T-helper 2 cell treated with Interferon-gamma antibody and Interleukin-4, amounts not matched to agents 100 ng/mL and 5 ng/mL, for 36 hours (primary cell): ENCODE results near the gene ZNF292. TPM values are rescaled to one million over a fixed set of nuclear protein-coding genes. Genes with fewer than 3 reads are reported as not detected.

Source experiments
- intact Hi-C: fragments of 100-400 bp; cut with micrococcal nuclease; formaldehyde crosslinking; loops from one replicate; pipeline ENCODE4 v1.15.1; 2023
- total RNA-seq: library from RNA; stranded (reverse); gene quantifications from 2 replicates; pipeline ENCODE4 v1.2.3, GENCODE V29; 2022

Gene ZNF292
- total RNA-seq = 48.2 and 50.9 TPM in 2 replicates

DNA sequence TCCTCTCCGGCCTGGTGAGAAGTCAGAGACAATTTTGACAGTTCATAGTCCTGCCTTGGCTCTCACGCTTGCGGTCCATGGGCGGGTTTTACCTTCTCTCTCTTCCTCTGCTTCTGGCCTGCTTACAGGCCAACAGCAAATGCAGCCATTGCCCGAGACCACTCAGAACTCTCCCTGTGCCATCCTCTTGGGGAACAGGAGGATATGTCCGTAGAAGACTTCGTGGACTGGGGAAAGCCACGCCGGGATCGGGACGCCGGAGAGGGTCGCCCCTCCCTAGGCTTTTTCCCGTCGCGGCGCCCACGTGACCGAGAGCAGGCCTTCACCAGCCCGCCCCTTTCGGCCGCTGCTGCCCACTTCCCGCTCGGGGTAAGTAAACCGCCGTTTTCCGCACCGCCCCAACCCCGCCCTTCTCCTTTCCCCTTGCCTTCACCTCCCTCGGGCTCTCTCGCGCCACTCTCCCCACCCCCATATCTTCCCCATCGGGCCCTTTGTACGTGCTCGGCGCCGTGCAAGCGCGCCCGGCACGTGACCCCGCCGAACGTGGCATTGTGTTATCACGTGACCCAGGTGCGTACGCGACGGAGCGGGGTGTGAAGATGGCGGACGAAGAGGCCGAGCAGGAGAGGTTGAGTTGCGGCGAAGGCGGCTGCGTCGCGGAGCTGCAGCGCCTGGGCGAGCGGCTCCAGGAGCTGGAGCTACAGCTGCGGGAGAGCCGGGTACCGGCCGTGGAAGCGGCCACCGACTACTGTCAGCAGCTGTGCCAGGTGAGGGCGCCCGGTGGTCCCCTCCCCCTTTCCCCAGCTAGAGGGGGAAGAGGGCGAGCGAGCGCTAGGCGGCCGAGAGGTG, at the start of gene ZNF292:
ZNF292 (plus strand) TSS at position 573 of the 849 bp plus-strand sequence; CDS start at position 600, 27 bp downstream.
- intact Hi-C loops = loop anchor here (1.0 to 5.0 kb wide), 11 partner anchors 16 to 1926 kb away; partner anchors contain the start of genes AKIRIN2, CFAP206, ORC3 and PNRC1

DNA sequence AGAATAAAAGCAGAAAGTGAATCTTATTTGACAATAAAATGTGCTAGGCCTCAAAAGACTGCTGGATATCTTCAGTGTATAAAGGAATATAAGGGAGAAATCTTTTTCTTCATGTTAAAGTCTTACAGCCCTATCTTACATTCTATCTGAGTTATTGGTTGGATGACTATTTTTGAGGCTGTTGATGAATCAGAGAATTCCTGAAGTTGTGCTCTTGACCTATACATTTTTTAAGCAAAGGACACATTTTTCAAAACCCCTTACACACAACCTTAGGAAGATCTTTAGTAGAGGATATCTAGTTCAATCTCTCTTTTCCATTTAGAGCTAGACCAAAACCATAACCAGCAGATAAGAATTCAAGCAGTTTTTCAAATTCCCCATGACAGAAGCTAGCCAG, 49.5 kb upstream of the ZNF292 start:
- intact Hi-C loops = no loop called here

DNA sequence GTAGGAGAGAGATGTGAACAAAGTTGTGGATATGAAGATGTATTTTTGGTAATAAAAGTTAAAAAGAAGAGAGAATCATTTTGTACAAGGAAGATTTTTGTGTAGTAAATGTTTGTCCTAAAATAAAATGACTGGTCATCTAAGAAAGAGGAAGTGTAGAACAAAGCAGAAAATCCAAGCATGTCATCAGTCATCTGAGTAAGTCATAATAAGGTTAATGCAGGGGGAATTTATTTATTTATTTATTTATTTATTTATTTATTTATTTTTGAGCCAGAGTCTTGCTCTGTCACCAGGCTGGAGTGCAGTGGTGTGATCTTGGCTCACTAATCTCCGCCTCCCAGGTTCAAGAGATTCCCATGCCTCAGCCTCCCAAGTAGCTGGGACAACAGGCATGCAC, 44.7 kb upstream of the ZNF292 start:
- intact Hi-C loops = no loop called here

DNA sequence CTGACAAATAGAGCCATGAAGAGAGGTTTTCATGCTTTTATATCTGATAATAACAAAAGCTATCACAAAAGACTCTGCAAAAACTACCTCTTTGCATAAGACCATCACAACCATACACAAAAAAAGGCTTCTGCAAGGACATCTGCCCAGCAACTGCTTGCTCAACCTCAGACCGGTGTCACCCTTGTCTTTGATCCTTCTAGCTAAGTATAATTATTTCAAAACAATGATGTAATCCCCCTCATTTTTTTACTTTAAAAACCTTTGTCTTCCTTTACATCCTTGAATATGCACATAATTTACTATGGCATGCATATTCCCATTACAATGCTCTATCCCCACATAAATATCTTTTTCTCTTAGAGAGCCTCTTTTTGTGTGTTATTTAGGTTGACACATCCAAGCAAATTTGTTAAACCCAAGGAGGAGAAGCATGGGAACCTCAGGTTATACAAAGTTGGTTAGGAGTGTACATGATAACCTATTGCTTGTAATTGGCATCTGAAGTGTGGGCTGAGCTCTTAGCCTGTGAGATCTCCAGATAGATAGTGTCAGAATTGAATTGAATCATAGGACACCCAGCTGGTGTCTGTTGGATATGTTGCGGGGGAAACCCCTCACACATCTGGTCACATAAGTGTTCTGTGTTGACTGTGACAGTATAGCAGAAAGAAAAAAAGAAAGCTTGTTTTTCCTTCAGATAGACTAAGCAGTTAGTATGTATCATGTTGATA, 39.8 kb upstream of the ZNF292 start:
- intact Hi-C loops = no loop called here

DNA sequence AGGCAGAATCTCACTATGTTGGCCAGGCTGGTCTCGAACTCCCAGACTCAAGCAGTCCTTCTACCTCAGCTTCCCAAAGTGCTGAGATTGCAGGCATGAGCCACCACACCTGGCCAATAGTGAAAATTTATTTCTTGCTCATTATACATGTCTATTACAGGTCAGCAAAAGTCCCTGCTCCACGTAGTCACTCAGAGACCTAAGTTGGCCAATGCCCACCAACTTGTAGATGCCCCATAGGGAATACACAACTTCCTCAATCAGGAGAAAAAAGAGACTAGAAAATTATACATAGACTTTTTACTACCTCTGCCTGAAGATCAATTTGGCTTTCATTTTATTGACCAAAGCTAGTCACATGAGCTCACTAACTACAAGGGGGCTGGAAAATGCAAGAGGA, 38.4 kb upstream of the ZNF292 start:
- intact Hi-C loops = no loop called here

DNA sequence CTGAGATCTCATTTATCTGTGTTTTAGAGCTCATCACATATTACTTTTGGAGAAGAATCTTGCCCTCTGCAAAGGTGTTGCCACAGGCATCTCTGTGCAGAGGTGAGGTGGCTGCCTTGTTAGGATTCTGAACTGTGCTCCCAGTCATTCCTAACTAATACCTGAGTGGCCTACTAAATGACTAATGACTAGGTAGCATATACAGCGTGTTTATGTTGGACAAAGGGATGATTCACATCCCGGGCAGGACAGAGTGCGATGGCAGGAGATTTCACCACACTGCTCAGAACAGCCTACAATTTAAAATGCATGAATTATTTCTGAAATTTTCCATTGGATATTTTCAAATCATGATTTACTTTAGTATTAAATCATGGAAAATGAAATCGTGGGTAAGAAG, 37.3 kb upstream of the ZNF292 start:
- intact Hi-C loops = no loop called here

DNA sequence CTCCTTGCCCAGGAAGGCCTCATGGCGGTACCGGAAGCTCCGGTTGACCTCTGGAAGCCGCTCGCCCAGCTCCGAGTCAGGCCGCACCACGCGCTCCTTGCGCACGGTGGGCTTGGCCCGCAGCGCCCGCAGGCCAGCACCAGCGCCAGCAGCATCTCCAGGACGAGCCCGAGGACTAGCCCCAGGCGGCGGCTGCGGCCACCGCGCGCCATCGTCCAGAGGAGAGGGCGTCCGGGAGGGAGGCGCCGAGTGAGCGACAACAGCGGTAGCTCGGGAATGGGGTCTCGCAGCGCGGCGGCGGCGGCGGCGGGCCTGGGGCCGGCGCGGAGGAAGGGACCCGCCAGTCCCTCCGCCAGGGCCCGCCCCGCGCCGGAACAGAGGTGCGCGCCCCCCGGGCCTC, 32.9 kb upstream of the ZNF292 start:
- intact Hi-C loops = no loop called here

DNA sequence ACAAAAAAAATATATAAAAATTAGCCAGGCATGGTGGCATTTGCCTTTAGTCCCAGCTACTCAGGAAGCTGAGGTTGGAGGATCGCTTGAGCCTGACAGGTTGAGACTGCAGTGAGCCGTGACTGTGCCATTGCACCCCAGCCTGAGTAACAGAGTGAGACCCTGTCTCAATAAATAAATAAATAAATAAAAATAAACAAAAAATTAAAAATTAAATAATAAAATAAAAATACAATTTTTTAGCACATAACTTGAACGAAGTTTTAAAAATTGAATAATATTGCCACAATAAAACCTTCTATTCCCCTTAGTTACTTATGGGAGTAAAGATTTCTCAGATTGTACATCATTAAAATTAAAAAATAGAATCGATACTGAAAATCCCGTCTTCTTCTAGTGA, 31.3 kb upstream of the ZNF292 start:
- intact Hi-C loops = no loop called here

DNA sequence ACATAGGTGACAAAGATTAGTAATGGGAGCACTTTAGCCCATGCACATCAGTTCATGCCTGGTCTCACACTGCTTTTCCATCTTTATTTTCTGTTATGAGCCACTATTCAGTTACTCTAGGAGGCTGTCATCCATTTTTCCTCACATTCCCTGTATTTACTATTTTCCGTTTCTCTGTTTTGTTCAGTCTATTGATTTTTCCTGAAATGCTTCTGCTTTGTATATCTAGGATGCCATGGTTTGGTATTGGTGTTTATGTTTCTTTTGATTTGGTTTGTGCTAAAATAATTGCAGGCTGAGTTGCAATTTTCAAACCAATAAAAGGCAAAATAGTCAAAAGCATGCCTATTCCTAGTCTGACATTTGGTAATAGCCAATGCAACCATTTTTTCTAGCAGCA, 28.9 kb upstream of the ZNF292 start:
- intact Hi-C loops = no loop called here

DNA sequence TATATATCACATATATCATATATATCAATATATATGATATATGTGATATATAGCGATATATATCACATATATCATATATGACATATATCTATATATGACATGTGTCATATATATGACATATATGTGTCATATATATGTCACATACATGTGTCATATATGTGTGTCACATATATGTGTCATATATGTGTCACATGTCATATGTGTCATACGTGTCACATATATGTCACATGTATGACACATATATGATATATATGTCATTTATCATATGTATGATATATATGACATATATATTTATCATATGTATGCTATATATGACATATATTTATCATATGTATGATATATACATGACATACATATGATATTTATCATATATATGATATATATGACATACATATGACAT, 27.6 kb upstream of the ZNF292 start:
- intact Hi-C loops = no loop called here

DNA sequence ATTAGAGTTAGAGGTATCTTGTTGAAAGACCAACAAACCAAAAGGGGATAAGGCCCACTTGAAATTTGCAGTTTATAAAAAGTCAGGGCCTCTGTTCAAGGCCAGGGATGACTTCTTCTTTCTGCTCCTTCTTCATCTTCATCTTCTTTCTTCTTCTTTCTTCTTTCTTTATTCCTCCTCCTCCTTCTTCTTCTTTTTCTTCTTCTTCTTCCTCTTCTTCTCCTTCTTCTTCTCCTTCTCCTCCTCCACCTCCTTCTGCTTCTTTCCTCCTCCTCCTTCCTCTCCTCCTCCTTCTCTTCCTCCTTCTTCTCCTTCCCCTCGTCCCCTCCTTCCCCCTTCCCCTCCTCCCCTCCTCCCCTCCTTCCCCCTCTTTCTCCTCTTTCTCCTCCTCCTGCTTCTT, 18.4 kb upstream of the ZNF292 start:
- intact Hi-C loops = loop anchor here (5.0 kb wide), 1 partner anchor 335 kb away; the partner anchor contains the start of gene SLC35A1

DNA sequence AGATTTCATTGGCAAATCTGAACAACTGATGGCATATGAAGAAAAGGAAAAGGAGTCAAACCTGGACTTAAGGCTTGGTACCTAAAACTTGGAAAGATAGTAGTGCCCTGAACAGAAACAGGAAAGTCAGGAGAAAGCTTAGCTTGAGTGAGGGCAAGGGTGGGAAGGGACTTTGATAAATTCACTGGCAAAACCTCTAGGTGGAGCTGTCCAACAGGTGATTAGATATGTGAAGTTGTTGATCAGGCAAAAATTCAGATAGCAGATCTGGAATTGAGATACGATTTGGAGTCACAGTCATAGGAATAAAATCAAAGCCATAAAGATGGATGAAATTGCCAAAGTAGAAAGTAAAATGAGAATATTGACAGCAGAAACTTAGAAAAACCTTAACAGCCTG, 16.1 kb upstream of the ZNF292 start:
- intact Hi-C loops = loop anchor here (1.0 to 5.0 kb wide), 4 partner anchors 16 to 333 kb away; partner anchors contain the start of genes SLC35A1 and ZNF292

DNA sequence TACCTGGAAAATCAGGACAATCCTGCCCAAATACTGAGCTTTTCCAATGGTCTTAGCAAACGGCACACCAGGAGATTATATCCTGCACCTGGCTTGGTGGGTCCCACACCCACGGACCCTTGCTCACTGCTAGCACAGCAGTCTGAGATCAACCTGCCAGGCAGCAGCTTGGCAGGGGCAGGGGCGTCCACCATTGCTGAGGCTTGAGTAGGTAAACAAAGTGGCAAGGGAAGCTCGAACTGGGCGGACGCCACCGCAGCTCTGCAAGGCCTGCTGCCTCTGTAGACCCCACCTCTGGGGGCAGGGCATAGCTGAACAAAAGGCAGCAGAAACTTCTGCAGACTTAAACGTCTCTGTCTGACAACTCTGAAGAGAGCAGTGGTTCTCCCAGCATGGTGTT, 15.4 kb upstream of the ZNF292 start:
- intact Hi-C loops = loop anchor here (1.0 to 5.0 kb wide), 4 partner anchors 15 to 332 kb away; partner anchors contain the start of genes SLC35A1 and ZNF292

DNA sequence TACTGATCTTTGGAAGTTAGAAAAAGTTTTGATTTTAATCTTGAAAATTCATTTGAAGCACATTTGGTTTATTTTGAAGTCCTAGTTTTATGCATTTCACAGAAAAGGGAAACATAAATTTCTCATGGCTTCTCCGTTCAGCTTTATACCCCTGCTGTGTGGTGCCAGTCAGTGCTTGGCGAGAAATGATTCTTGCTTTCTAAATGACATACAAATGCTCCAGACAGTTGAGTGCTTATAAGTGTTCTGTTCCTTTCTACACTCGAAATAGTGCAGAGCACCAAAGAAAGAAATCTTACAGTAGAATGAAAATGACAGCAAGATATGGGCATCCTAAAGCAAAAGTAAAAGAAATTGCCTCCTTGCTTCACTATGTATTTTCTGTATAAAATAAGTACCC, 9.0 kb upstream of the ZNF292 start:
- intact Hi-C loops = no loop called here

DNA sequence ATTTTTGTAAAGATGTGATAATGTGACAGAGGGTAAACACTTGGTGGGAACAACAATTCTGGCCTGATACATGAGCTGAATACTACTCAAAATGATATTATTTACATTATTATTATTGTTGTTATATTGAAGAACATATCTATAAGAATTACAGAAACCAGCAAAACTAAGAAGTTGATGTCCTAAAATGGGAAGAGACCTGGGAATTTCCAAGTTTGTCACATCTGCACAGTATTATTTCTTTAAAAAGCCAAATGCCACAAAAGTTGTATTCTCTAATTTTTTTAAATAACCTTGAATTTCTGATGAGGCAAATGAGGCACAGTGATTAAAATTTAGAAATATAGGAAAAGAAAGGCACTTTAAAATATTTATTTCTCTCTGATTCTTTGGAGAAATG, 5.0 kb upstream of the ZNF292 start:
- intact Hi-C loops = loop anchor here (5.0 kb wide), 1 partner anchor 87 kb away; no protein-coding TSS in a partner anchor

DNA sequence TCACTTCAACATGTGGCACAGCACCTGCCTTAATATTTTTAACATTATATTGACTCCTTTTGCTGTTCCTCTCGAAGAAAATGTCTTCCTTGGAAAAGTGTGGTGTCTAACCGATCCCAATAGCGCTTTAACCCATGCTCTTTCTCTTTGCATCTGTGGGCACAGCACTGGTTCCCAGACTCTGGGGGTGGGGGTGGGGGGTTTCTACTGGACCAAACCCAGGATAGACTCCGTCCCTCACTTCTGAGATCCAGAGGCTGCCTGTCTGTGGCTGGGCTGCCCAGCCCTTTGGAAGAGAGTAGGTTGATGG, 3.9 kb upstream of the ZNF292 start:
- intact Hi-C loops = loop anchor here (5.0 kb wide), 1 partner anchor 86 kb away; no protein-coding TSS in a partner anchor

DNA sequence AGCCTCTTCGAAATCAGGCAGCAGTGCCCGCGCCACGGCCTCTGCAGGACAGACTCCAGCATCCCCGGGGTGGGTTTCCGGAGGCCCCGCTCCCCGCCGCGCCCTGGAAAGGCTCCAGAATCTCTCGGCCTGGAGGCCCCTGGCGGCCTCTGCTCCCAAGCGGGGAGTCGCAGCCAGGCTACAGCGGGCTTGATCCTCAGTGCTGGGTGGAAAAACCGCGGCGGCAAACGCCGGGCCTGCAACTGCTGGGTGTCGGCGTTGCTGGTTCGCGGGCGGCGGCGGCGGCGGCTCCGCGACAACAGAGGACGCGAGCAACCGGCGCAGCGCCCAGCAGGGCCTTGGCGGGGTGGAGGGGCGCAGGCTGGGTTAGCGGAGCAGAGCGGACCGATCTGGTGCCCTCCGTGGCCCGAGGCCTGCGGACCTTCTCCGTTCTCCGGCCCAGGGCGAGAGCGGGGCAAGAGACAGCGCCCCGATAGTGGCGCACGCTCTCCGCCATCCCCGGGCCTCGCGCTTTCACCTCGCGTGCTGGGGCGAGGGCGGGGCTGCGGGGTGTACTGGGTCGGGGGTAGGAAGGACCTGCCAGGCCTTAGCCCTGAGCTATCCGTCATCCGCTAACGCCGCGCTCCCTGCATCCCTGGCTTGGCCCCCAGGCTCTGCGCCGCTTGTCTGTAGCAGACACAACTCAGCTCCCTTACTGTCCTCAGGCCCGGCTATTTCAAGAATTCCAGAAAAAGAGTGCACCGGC, 3.4 kb upstream of the ZNF292 start:
- intact Hi-C loops = loop anchor here (1.0 to 5.0 kb wide), 2 partner anchors 85 to 1509 kb away; no protein-coding TSS in a partner anchor

DNA sequence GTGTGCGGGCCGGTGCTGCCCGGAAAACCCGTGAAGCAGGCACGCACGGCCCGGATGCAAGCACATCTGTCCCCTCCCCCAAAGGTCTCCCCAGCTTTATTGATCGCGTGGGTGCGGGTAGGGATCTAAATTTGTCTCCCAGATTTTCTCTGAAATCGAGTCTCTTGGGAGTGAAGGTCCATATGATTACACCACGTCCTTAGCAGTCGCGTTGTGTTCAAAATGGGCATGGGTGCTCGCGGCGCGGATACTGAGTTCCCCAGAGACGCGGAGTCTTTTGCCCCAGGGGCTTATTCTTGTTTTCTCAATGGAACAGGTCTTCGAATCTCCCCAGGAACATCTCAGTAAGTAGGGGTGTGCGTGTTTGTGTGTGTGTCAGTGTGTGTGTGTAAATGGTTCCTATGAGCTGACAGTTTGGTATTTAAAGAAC, 2.8 kb upstream of the ZNF292 start:
- intact Hi-C loops = loop anchor here (1.0 to 5.0 kb wide), 2 partner anchors 85 to 1509 kb away; no protein-coding TSS in a partner anchor

DNA sequence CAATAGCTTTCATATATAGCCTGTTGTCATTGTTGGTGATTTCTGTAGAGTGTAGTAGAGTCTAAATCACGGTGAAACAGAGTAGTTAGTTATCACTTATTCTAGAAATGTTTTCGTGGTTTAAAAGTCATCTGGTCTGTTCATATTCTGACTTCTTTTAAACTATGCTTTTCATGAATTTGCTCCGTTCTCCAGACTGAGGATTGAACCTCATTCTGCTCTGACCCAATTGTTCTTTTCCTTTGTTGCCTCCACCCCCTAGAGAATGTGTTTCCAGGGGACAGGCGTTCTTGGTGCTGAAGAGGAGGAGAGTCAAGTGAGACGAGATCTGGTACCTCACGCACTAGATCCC, 748 bp upstream of the ZNF292 start:
- intact Hi-C loops = loop anchor here (2.0 to 5.0 kb wide), 6 partner anchors 83 to 1926 kb away; partner anchors contain the start of genes ORC3, PNRC1, SLC35A1 and SMIM8

DNA sequence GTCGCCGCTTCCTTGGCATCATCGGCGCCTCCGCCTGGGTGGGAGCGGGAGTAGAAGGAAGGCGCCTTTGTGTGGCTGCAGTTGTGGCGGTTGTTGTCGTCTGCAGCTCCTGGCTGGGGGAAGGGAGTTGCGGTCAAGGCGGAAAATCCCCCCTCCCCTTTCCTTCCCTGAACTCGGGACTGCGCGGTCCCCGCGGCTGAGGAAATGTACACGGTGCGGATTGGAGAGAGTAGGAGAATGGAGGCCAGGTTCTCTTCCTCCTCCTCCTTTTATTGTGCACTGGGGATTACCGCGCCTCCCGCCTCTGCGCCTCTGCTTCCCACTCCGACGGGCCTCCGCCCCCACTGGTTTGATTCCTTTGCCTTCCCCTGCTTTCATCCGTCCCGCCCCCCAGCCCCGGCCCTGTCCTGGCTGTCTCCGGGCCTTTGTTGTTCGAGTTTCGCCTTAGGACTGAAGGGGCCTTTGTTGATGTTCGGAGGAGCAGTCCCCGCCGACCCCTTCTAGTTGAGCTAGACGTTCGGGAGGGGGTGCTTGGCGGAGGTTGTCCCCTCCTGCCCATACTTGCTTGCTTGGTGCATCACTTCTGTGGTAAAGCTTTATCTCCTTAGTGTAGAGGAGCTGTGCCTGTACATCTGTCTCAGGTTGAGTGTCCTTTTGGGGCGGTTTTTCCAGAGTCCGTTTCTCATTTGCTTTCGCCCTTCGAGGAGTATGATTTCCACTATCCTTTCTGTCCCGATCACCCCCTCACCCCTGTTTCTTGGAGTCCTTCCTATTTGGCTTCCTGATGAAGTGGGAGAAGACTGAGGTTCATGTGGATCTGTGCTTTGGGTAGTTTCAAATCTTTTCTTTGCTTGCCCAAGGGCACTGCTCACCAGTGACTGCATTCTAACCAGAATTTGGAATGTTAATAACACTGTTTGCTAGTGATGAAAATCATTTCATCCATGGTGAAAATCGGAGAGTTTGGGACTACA, 764 bp downstream of the ZNF292 start:
- intact Hi-C loops = loop anchor here (1.0 to 5.0 kb wide), 10 partner anchors 17 to 1925 kb away; partner anchors contain the start of genes AKIRIN2, CFAP206, ORC3 and PNRC1
